HPDE6-E6E7 (cell line): Measurements from ENCODE around the gene ABCD1.

ENCODE experiments used
- DNase-seq: peaks from one replicate; pipeline ENCODE4 v3.0.0; 2011; ENCODE audit warnings: missing footprints; ENCODE audit errors: extremely low spot score

ABCD1 gene

DNA sequence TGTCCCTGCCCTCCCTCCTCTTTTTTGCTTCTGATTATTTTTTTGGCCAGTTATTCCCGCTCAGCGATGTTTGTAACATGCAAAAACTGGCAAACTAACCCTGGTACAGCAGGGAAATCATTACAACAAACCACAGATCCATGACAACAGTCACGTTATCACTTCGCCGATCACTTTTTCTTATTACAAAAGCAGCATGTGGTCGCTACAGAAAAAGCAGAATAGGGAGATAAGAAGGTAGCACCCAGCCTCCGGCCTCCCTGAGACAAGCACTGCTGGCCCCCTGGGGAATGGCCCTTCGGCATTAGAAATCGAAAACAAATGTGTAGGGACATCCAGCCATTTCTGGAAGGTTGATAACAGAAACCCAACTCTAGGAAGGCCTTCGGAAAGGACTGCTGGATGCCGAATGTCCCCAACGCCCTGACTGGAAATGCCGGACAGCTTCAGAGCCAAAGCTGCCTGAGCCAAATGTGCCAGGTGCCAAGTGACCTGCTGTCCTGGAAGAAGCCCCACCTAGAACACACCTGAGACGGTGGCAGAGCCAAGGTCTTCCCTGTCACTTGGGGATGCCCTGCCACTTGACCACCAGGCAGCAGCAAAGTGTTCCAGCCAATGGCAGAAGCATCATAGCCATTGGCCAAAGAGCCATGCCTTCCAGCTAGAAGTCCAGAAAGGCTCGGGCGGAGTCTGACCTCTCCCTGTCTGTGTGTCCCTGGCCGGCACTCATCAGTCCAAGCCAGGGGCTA lies 66.6 kb downstream of the ABCD1 start:
- no peak for DNase-seq

DNA sequence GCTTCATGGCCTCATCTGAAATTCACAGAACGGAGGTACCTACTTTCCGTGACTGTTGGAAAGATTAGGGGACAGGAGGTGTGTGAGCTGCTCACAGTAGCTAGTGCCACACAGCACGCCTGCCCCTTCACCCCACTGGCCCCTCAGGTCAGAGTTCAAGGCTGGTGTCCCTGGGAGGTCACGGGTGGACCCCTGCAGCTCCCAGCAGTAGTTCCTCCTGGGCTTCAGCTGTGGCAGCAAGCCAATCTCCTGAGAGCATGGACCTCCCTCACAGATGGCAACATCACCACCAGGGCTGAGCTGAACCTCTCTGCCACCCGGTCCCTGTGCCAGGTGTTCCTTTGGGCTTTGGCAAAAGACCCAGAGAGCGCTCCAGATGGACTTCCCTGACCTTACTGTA lies 67.7 kb downstream of the ABCD1 start:
- no peak for DNase-seq

DNA sequence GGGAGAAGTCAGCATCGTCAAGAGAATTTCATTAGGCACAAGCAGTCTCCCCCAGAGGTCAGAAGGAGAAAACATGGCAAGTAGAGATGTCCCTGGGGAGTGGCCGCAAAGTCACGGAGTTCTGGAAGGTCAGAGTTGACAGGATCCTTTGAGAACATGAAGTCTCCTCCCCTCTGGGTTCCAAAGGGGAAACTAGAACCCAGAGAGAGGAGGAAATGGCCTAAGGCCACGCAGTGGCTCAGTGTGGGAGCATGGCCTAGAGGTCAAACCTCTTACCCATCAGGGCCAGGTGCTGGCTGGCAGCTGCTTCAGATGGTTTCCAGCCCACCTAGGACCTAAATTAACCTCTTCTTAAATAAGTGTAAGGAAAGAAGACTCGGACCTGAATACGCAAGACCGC lies 68.6 kb downstream of the ABCD1 start:
- no peak for DNase-seq
